Cardiac septum (tissue), 1 donor: ENCODE results near the gene PRXL2A. TPM values are rescaled to one million over a fixed set of nuclear protein-coding genes. Genes with fewer than 3 reads are reported as not detected.
"Not testable (repeated sequence)": the region's sequence is repeated elsewhere in the genome, so short reads cannot be mapped to it uniquely, and the experiment has no call there.

Experiments
- DNase-seq: peaks from one replicate; pipeline ENCODE4 v3.0.0-alpha.2; 2020; ENCODE audit warnings: low spot score
- intact Hi-C: fragments of 100-400 bp; cut with DNase I; formaldehyde crosslinking; loops from one replicate; pipeline ENCODE4 v1.14.0; 2022
- total RNA-seq: library from RNA; stranded (reverse); fragmentation: NEBNext Ultra II Directional; extraction: Animal tissue kit (Norgen Biotek cat#: 25700); gene quantifications from one replicate; pipeline ENCODE4 v1.2.1, GENCODE V29; 2021
- donor health status: DM: no; HTN: no; CAD: no.

The PRXL2A gene
- total RNA-seq, 1 donor from 2014 or later, result 54.3 TPM

DNA sequence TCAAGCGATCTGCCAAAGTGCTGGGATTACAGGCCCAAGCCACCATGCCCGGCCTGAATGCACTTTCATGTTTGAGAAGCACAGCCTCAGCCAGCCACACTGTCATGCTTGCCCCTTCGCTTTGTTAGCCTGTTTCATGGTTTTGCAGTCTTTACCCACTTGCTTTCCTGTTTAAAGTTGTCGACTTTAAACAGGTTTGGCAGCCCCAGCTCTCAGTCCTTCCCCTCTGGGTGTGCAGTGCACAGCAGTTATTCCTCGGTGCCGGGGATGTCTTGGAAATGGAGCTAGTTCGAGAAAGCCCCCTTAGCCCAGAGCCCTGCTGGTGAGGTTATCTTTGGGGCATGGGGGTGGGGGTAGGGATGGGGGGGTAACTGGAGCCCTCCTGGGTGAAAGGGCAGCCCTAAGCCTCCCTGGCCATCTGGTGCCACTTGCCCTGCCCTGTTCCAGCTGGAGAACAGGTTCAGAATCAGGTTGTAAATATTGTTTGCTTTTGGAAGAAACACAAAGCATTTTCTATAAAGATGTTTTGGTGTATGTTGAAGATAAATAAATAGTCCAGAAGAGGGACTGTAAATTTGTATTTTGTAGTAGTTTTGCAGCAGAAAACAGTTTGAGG lies 60.6 kb downstream of the PRXL2A start:
- intact Hi-C loops, result no loop called here

GRCh38 chr10:80470266-80470665 lies 61.9 kb downstream of the PRXL2A start:
- intact Hi-C loops, result no loop called here
- DNase-seq, result no peak

More for the DNA sequence above, 60.6 kb downstream of the PRXL2A start:
- DNase-seq, result no peak

- intact Hi-C loops, result no loop called here
- DNase-seq, result peak; percentile 56
Observed at GRCh38 chr10:80471001-80471400, 62.6 kb downstream of the PRXL2A start.

GRCh38 chr10:80471715-80472233 lies 63.4 kb downstream of the PRXL2A start:
- peak; percentile 61 for DNase-seq
- intact Hi-C loops, result no loop called here

GRCh38 chr10:80472234-80473095 lies 64.1 kb downstream of the PRXL2A start:
- DNase-seq, result peak; percentile 17
- intact Hi-C loops, result no loop called here

GRCh38 chr10:80473096-80473657 lies 64.8 kb downstream of the PRXL2A start:
- intact Hi-C loops, result no loop called here
- DNase-seq, result peak; percentile 55

DNA sequence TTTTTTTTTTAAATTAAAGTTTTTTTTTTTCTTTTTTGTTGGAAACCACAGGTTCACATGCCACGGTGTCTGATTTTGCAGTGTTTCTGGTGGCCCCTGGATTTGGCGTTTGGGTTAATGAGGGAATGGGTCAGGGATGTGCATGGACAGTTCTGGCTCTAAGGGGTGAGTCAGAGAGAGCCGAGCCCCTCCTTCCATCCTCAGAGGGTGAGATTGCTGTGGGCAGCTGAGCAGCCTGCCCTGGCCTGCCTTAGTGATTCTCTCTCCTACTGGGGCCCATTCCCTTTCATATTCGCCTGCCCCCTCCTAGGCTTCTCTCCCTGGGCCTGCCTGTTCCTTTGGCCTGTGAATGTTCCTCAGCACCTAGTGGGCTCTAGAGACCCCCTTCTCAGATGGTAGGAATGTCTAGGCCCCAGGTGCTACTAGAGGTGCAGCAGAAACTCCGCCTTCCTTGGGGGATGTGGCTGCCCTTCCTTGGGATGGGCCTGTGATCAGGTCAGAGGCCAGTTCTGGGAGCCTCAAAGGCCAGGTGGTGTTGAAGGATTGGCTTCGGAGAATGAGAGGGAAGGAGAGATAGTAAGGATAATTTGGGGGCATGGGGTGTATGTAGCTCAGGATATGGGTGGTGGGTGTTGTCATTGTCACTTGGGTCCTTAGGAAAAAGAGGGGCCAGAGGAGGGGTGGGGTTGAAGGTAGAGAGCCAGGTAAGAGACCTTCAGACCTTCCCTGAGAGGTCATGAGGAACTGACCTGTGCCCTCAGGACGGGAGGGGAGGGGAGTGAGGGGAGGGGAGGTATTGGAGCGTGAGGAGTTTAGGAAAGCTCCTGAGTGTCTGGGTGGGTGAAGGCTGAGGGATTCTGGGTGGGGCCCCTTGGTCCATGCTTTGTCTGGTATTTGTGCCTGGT lies 65.6 kb downstream of the PRXL2A start:
- intact Hi-C loops, result no loop called here
- peak; percentile 36 for DNase-seq

- DNase-seq, result peak; percentile 65
- intact Hi-C loops, result no loop called here
Observed at GRCh38 chr10:80474597-80474910, 66.2 kb downstream of the PRXL2A start.

GRCh38 chr10:80474941-80475340 lies 66.6 kb downstream of the PRXL2A start:
- peak; percentile 22 for DNase-seq
- intact Hi-C loops, result no loop called here

- DNase-seq, result peak; percentile 15
- intact Hi-C loops, result not testable (repeated sequence)
Observed at GRCh38 chr10:80475641-80476040, 67.3 kb downstream of the PRXL2A start.

DNA sequence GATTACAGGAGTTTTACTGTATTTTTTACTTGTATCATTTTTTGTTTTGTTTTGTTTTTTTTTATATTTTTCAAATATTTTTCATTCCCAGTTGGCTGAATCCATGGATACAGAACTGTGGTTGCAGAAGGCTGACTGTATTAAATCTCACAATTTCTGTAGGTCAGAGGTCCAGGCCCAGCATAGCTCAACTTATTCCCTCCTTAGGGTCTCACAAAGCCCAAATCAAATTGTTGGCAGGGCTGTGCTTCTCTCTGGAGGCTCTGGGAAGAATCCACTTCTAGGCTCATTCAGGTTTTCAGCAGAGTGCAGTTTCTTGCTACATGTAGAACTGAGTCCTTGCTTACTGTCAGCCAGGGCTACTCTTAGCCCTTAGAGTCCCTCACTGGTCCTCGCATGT lies 68.3 kb downstream of the PRXL2A start:
- intact Hi-C loops, result no loop called here
- peak; percentile 15 for DNase-seq

DNA sequence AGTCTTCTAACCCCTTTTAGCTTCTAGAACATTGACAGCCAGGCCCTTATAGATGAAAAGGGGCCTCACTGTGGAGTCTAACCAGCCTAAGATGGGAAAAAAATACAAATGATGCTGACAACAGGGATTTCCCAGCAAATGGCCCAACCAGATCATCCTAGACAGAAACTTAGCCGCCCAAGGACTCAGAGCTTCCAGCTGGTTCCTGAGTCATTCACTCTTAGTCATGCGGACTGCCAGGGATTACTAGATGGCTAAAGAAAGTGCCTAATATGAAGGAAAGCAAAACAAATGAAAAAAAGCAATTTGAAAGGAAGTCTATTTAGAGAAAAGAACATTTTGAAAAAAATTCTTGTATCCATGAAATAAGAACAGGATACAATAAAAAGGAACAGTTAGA lies 69.5 kb downstream of the PRXL2A start:
- intact Hi-C loops, result no loop called here
- DNase-seq, result peak; percentile 12

DNA sequence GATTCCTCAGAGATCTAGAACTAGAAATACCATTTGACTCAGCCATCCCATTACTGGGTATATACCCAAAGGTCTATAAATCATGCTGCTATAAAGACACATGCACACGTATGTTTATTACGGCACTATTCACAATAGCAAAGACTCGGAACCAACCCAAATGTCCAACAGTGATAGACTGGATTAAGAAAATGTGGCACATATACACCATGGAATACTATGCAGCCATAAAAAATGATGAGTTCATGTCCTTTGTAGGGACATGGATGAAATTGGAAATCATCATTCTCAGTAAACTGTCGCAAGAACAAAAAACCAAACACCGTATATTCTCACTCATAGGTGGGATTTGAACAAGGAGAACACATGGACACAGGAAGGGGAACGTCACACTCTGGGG lies 72.0 kb downstream of the PRXL2A start:
- DNase-seq, intact Hi-C loops: not testable (repeated sequence)

DNA sequence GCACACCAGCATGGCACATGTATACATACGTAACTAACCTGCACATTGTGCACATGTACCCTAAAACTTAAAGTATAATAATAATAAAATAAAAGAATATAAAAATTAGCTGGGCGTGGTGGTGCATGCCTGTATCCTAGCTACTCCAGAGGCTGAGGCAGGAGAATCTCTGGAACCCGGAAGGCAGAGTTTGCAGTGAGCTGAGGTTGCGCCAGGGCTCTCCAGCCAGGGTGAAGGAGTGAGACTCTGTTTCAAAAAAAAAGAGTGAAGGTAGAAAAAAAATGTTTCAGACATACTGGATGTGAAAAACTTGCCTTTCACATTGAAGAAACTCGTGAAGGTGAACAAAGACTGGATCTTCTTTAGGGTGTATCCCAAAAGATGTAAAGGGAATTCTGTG lies 72.5 kb downstream of the PRXL2A start:
- intact Hi-C loops, result no loop called here
- DNase-seq, result peak; percentile 17

DNA sequence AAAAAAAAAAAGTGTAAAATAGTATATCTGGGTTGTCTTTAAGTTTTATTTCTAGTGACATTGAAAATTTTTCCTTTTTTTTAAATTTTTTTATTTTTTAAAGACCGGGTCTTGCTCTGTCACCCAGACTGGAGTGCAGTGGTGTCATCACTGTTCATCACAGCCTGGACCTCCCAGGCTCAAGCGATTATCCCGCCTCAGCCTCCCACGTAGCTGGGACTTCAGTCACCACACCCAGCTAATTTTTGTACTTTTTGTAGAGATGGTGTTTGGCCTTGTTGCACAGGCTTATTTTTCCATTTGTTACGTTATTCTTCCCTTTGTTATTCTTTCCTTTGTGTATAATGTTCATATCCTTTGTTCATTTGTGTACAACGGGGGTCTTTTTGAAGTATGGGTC lies 75.9 kb downstream of the PRXL2A start:
- peak; percentile 10 for DNase-seq
- intact Hi-C loops, result no loop called here

GRCh38 chr10:80484676-80485075 lies 76.3 kb downstream of the PRXL2A start:
- no peak for DNase-seq
- intact Hi-C loops, result no loop called here

- intact Hi-C loops, result no loop called here
- DNase-seq, result peak; percentile 0
Observed at GRCh38 chr10:80485076-80485945, 77.0 kb downstream of the PRXL2A start.

- intact Hi-C loops, result no loop called here
- peak; percentile 71 for DNase-seq
Observed at GRCh38 chr10:80485946-80486764, 77.8 kb downstream of the PRXL2A start.
